Activated T-helper 9 cell treated with anti-CD3 and anti-CD28 coated beads, Interleukin-2, amount 50 U/mL, for 16 hours (primary cell): ENCODE results near the gene ZCCHC2.
A peak's percentile ranks its signal among the peaks of the same experiment; 100 is the strongest.

ENCODE experiments used
- DNase-seq: peaks from one replicate; pipeline ENCODE4 v3.0.0-alpha.2; 2020; ENCODE audit warnings: low read depth

Gene ZCCHC2

DNA sequence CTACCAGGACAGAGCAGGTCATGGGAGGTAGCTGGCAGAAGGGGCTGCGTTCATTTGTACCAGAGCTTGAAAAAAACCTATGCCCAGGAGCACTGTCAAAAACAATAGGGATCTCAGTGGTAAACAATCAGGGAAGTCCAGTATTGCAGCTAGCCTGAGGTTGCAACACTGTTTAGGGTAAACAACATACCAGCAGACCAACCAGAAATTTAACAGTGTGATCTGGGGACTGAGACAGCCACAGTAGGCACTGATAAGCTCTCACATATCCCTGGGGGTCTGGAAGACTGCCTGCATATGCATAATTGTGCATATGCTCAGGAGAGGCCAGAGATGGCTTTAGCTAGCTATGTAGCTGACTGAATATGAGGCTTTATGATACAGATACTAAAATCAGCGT lies 12.0 kb upstream of the ZCCHC2 start:
- no peak for DNase-seq

DNA sequence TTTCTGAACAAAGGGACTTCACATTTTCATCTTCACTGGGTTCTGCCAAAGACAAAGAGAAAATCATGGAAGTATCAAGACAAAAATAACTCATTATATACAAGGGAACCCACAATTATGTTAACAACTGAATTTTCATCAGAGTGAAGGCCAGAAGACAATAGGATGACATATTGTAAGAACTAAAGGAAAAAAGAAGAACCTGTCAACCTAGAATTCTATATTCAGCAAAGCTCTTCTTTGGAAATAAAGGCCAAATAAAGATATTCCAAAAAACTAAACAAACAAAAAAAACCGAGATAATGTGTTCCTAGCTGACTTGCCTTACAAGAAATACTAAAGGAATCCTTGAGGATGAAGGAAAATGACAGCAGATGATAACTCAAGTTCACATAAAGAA lies 10.3 kb upstream of the ZCCHC2 start:
- DNase-seq: no peak

DNA sequence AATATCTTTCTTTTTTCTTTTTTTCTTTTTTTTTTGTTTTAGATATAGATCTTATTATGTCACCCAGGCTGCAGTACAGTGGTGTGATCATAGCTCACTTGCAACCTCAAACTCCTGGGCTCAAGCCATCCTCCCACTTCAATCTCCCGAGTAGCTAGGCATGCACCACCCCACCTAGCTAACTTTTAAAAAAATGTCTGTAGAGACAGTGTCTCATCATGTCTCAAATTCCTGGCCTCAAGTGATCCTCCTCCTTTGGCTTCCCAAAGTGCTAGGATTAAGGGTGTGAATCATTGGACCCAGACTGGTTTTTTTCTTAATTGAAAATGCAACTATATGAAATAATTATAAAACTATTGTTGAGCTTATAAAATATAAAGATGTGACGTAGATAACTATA lies 9.8 kb upstream of the ZCCHC2 start:
- no peak for DNase-seq

DNA sequence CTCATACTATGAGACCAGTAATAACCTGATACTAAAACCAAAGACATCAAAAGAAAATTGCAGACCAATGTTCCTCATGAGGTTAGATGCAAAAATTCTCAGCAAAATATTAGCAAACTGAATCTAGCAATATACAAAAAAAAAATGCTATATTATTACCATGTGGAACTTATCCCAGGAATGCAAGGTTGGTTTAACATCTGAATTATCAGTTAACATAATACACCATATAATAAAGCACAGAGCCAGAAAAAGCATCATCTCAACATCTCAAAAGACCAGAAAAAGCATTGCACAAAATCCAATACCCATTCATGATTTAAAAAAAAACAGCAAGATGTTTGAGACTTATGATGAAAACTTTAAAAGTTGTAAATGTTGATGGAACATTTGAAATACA lies 8.3 kb upstream of the ZCCHC2 start:
- no peak for DNase-seq

DNA sequence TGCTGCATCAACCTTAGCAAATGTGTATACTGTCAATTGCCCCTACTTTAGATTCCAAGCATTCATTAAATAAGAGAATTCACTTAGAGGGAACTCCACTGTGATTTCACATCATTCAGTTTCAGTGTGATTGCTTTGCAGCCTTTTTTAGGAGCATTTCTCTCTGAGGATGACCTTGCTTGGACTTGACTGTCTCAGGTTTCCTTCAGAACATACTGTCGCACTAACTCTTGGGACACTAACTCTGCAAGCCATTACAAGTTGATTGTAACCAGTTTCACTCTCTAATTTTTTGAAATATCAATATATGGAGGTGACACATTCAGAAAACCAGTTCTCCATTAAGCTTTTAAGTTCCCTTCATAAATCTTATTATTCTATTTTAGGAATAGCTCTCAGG lies 6.6 kb upstream of the ZCCHC2 start:
- DNase-seq: no peak

DNA sequence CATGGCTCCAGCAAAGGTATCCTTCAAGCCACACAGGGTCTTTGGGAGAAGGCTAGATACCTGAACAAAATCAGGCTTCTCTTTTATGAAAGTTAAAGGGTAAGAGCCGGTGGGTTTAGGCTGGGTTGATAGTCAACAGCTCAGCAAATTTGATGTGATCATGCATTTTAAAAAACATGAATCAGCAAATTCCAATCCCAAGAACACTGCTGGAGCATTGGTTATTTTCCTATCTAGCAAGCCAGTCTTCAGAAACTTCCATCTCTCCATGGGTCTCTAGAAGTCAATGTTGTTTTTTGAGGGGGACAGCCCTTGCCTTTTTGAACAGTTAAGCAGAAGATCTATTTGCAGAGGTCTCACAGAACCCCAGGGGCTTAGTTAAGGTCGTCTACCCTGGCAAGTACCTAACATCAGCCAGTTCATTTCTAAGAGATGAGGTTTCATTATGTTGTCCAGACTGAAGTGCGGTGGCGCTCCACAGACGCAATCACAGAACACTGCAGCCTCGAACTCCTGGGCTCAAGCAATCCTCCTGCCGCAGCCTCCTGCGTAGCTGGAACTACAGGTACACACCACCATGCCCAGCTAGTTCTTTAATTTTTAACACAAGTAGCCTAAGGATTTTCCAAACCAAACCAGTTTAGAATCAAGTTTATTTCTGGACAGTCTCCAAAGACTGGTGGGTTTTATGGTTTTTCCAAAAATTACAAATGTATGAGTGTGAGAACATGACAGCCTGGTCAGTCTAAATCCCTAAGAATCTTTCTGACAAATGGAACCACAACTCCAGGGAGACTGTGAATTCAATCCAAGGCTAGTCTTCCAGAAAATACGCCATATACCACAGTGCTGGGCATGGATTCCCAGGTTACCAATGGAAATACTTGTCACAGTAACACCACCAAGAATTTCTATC lies 4.1 kb upstream of the ZCCHC2 start:
- no peak for DNase-seq

DNA sequence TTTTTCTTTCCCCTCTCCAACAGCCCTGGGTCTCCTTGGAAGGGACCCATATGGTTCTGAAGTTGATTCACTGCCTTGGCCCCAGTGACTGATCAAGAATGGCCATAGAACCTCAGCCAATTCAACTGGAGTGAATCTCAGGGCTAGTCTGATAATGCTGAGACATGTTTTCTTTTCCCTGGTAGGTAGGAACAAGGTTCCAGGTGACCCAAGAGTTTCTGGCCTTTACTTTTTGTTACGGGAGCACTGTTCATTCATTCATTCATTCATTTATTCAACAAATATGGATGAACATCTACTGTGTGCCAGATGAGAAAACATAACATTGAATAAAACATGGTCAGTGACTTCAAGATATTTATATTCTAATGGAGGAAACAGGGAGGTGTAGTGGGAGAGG lies 3.1 kb upstream of the ZCCHC2 start:
- no peak for DNase-seq

DNA sequence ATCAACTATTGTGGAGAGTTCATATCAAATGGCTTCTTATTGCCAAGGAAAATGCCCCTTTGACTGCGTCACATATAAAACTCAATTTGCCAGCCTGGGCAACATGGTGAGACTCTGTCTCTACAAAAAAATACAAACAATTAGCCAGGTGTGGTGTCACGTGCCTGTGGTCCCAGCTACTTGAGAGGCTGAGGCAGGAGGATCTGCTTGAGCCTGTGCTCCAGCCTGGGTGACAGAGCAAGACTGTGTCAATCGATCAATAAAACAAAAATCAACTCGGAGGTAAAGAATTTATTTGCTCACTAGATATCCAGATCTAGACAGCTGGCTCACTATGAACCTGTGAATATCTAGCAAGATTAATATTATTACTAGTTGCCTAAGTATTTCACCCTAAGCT lies 1.7 kb upstream of the ZCCHC2 start:
- no peak for DNase-seq

DNA sequence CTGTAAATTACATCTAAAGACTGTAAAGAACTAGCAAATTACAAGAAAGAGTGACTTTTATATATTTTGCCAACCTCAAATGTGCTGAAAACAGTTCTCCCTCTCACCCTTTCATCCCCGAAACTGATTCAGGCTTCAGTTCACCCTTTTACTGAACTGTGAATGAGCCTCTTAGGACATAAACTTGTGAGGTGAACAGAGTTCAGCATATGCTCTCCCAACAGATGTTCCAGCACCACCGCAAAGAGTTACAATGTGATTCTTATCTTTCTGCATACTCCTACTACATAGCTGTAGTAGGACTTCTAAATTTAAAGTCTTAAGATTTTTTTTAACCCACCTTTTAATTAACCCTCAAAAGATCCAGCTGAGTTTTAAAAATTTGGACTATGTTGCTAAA lies 1.2 kb upstream of the ZCCHC2 start:
- DNase-seq: no peak

DNA sequence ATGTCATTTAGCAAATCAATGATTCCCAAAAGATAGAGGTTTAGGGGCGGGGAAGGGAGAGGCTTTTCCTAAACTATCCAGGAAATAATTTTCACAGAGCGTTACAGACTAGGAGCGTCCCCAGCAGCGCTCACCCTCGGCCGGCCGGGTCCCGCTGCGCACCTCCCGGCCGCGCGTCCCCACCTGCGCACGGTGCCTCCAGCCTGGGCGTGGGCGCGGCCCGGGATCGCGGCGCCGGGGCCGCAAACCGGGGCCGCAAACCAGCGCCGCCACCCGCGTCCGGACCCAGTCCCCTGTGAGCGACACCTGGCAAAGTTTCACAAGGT lies 684 bp upstream of the ZCCHC2 start:
- no peak for DNase-seq

DNA sequence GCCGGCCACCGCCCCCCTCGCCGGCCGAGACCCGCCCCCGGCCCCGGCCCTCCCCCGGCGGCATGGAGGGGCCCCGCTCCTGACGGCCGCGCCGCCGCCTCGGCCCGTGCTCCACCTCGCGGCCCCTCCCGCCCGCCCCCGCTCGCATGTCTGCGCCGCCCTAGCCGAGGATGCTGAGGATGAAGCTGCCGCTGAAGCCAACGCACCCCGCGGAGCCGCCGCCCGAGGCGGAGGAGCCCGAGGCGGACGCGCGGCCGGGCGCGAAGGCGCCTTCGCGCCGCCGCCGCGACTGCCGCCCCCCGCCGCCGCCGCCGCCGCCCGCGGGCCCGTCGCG lies 397 bp downstream of the ZCCHC2 start:
- DNase-seq: no peak

DNA sequence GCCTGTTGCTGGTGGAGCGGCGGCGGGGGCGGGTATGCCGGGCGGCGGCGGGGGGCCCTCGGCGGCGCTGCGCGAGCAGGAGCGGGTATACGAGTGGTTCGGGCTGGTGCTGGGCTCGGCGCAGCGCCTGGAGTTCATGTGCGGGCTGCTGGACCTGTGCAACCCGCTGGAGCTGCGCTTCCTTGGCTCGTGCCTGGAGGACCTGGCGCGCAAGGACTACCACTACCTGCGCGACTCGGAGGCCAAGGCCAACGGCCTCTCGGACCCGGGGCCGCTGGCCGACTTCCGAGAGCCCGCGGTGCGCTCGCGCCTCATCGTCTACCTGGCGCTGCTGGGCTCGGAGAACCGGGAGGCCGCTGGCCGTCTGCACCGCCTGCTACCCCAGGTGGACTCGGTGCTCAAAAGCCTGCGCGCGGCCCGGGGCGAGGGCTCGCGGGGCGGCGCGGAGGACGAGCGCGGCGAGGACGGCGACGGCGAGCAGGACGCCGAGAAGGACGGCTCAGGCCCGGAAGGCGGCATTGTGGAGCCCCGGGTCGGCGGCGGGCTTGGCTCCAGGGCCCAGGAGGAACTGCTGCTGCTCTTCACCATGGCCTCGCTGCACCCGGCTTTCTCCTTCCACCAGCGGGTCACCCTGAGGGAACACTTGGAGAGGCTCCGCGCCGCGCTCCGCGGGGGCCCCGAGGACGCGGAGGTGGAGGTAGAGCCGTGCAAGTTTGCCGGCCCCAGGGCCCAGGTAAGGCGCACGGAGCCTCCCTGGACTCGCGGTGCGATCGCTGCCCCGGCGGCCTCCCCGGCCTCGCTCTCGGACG lies 1.0 kb downstream of the ZCCHC2 start:
- peak; percentile 41 for DNase-seq

DNA sequence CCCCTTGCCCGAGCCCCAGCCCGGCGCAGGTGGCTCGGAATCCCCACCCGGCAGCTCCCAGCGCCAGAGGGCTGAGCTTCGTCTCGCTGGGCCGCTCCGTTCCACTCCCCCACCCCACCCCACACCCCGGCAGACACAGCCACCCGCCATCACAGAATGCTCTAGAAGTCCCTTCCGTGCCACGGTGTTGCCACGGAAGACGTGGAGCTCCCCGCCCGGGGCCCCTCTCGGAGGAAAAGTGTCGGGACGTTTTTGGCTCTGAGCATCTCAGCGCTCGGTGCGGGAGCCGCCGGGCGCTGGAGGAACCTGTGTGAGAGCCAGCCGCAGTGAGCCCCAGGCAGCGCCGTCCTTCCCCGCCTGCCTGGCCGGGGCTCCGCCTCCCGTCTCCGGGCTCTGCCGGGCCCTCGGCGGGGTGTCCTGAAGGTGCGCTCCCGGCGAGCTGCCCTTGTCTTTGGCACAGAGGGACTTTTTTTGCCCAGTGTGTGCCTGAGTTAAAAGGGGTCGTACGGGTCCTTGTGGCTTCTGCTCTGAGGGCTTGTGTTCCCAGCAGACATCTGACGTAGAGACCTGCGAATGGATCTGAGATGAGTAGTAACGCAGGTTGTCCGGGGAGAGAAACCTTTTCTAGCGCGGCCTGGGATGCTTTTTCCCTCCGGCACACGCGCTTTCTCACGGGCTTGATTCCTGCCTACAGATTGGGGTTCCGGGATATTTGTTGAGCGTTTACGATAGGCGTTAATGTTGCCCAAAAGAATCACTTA lies 1.8 kb downstream of the ZCCHC2 start:
- peak; percentile 52 for DNase-seq

DNA sequence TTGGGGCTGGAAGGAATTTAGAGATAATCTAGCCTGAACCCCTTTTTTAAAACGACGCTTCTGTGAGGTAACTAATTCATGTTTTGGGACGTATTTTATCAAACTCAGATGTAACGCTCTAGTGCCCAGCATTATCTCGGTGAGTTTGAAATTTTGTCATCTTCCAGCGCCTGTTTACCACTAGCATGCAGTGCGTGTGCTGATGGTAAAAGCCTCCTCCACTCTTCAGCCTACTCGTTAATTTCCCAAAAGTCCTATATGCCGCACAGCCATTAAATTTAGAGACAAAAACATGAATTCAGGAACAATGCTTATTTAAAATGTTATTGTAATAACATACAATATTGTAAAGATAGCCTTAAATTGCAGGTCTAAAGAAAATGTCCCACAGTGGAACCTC lies 2.8 kb downstream of the ZCCHC2 start:
- no peak for DNase-seq

DNA sequence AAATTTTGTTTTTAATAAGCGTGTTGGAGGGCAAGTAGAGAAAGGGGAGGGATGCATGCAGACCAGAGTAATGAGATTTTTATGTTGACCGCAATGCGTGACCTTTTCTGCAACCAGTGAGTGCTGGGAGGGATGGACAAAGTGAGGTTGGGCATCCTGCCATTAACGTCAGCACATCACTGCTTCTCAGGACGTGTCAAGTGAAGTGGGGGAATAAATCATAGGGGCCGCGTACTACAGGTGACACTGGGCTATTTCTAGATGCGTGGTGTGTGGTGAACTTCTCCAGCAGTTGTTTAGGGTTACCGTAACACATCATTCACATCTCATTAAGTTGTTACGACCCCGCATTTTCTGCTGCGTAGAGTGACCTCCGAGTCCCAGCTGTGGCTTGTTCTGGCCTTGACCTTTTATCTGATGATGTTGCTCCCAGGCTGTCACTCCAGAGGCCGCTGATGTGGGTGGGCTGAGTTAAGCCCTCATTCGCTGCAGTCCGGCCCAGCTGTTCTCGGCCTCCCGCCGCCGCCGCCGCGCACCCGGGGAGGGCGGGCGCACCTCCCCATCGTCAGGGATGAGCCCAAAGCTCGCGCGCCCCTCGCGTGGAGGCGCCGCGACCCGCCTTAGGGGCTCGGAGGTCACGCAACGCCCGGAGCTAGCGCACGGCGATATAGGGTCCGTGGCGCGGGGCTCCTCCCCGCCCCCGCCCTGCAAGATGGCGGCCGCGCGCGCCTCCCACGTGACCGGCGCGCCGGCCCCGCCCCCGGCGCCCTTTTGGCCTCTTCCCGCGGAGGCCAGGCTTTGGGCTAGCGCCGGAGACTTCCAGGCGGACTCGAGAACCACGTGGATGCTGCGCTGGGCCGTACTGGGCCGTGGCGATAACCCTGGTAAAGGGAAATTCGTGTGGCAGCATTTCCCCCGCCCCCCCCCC lies 3.5 kb downstream of the ZCCHC2 start:
- peak; percentile 63 for DNase-seq

DNA sequence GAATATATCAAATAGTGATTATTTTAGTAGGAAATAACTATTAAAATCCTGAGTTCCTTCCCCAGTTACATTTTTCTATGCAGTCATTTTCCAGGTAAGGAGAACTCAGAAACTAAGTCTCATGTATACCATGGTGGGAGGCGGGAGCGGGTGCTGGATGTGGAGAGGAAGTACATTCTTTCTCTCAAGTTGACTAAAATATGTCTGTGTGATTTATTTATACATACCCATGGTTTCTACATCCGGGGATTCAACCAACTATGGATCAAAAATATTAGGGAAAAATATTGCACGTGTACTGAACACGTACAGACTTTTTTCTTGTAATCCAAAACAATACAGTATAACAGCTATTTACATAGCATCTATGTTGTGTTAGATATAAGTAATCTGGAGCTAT lies 6.8 kb downstream of the ZCCHC2 start:
- DNase-seq: no peak

DNA sequence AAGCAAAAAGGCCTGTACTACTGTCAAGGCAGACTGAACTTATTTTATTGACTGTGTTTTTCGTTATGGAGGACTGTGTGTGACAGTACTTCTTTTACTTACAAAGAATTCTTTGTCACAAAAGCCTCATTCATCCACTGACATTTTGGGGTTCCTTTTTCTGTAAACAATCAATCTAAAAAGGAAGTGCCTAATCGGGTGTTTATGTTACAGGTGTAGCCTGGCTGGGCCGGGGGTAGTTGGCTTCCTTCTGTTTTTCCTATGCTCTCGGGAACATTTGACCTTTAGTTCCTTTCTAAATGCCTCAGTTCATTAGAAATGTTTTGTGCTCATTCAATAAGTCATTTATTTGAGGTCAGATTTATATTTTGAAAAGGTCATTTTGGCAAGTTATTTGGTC lies 8.3 kb downstream of the ZCCHC2 start:
- no peak for DNase-seq

DNA sequence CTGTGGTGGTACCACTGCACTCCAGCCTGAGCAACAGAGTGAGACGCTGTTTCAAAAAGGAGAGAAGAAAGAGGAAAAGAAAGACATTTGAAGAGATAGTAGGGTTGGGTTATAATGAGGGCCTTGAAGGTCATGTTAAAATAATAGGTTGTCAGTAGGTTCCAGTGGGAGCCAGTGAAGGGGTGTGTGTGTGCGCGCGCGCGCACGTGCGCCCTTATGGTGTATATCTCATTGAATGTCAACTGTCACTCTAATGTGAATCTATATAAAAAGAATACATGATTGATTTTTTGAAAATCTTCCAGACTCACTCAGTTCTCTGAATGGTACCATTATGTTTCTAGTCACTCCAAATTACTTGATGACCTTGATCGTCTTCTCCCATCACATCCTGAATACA lies 9.1 kb downstream of the ZCCHC2 start:
- no peak for DNase-seq

DNA sequence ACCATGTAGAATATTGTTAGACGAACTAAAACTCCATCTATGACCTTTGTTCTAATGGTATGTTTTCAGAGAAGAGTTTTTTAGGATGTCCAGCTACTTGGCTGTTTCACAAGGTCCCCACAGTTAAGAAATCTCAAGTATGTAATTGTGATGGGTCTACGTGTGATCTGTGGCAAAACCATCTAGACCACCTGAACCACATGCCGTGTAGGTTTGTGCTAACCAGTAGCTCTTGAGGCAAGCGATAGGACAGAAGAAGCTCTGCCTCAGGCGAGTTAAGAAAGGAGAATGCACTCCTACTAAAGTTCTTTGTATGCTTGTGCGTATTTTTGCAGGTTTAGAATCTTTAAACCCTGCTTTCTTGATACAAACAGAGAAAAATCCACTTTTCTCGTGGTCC lies 13.2 kb downstream of the ZCCHC2 start:
- no peak for DNase-seq

DNA sequence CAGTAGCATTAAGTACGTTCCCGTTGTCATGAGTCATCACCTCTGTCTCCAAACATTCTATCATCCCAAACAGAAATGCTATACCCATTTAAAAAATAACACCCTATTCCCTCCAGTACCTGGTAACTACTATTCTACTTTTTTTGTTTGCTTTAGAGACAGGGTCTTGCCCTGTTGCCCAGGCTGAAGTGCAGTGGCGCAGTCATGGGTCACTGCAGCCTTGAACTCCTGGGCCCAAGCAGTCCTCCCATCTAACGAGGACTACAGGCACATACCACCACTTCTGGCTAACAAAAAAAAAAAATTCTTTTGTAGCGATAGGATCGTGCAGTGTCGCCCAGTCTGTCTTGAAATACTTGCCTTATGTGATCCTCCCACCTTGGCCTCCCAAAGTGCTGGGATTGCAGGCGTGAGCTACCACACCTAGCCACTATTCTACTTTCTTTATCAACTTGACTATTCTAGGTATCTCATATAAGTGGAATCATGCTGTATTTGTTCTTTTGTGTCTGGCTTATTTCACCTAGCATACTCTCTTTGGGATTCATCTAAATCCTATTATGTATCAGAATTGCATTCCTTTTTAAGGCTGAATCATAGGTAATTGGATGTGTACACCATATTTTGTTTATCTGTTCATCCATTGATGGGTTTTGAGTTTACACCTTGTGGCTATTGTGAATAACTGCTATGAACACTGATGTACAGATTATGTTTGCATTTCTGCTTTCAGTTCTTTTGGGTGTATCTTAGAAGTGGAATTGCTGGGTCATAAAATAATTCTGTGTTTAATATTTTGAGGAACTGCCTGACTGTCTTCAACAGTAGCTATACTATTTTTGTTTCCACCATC lies 14.4 kb downstream of the ZCCHC2 start:
- no peak for DNase-seq

DNA sequence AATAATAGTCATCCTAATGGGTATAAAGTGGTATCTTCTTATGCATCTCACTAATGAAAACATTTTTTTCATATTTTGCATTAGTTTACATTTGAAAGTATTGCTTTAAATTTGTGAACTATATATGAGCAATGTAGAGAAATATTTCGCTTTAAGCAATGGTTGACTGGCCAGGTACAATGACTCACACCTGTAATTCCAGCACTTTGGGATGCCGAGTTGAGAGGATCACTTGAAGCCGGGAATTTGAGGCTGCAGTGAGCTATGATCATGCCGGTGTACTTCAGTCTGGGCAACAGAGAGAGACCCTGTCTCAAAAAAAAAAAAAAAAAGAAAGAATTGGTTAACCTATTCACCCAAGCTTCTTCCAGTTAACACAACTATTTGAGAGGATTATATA lies 15.1 kb downstream of the ZCCHC2 start:
- no peak for DNase-seq
